Skeletal muscle tissue (tissue), 4 donors: ENCODE measurements around the gene TPCN1. TPM values are rescaled to one million over a fixed set of nuclear protein-coding genes. Genes with fewer than 3 reads are reported as not detected.

Source experiments
- H3K27ac ChIP-seq: one replicate; pipeline ENCODE4 v1.7.0; 2013; ENCODE audit warnings: mild to moderate bottlenecking, low read depth, low read length, inconsistent platforms
- H3K27me3 ChIP-seq, 3 donors: one replicate each; pipeline ENCODE4 v1.7.0; 2013; ENCODE audit warnings: low read length in 3 of 3; ENCODE audit not compliant: control insufficient read depth in 3 of 3, insufficient read depth in 3 of 3
- H3K36me3 ChIP-seq, 3 donors: one replicate each; pipeline ENCODE4 v1.7.0; 2013; ENCODE audit warnings: low read length in 3 of 3; ENCODE audit not compliant: control insufficient read depth in 3 of 3, insufficient read depth in 3 of 3
- H3K4me1 ChIP-seq, 3 donors: one replicate each; pipeline ENCODE4 v1.7.0; 2013; ENCODE audit warnings: low read length in 3 of 3, mild to moderate bottlenecking in 3 of 3; ENCODE audit not compliant: control insufficient read depth in 3 of 3, insufficient read depth in 3 of 3
- H3K4me3 ChIP-seq, 3 donors: one replicate each; pipeline ENCODE4 v1.7.0; 2013; ENCODE audit warnings: low read length in 3 of 3
- H3K9ac ChIP-seq, 3 donors: one replicate each; pipeline ENCODE4 v1.7.0; 2013; ENCODE audit warnings: low read length in 3 of 3, mild to moderate bottlenecking in 3 of 3, moderate library complexity in 2 of 3, low read depth in 1 of 3
- H3K9me3 ChIP-seq, 3 donors: one replicate each; pipeline ENCODE4 v1.7.0; 2013; ENCODE audit warnings: low read length in 3 of 3; ENCODE audit not compliant: control insufficient read depth in 3 of 3
- total RNA-seq: library from RNA; depleted of rRNA; stranded (reverse); fragments of >200 nt; gene quantifications from one replicate; pipeline ENCODE4 v1.2.3, GENCODE V29; 2014
- donor health status: Osteomylitis.

The TPCN1 gene
- total RNA-seq = 11.0 TPM

DNA sequence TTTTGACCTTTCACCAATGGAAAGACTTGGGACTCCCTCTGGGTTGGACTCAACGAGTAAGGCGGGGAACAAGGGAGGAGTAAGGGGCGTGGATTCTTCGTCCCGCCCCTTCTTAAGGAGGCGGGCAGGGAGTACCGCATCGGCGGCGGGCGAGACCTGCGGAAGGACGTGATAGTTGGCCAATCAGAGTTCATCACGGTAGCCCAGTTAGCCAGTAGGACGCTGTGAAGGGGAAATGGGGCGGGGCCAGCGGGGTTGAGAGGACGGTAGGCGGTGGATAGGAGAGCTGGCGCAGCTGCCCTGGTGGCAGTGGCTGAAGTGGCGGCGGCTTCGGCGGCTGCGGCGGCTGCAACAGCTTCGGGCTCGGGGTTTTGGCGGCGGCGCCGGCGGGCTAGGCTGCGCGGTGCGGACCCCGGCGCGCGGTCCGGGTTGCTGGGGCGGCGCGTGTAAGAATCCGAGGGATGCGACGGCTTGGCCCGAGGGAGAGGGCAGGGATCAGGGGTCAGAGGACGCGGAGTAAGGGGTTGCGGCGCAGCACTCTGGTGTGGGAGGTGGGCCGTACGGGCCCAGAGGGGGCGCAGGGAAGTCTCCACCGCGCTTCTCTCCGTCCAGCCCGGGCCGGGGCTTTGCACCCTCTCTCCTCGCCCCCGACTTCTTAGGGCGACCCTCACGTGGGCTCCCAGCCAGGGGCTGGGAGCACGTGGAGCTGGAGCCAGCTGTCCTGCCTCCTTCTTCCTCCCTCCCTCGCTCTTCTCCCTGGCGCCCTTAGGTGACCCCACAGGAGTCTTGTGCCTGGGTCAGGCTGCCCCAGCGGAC, at the start of gene TPCN1:
Gene TPCN1, plus strand, starts transcription at position 284 of the 816 bp plus-strand sequence. CDS start 5,389 bp downstream, outside the sequence.
- Histone ChIP-seq H3K4me1 (peaks cover 24 to 32% (median 31%) of the 10 kb centered on the region in 3 donors), H3K27me3 (no peaks in the 10 kb centered on the region), H3K27ac (peak within 1 kb of the TSS; percentile 99), H3K9ac (peak within 1 kb of the TSS; percentile 92 to 97 (median 96)), H3K36me3 (no peaks in the 10 kb centered on the region), H3K9me3 (no peaks in the 10 kb centered on the region), H3K4me3 (peak within 1 kb of the TSS; percentile 91 to 94 (median 92))

DNA sequence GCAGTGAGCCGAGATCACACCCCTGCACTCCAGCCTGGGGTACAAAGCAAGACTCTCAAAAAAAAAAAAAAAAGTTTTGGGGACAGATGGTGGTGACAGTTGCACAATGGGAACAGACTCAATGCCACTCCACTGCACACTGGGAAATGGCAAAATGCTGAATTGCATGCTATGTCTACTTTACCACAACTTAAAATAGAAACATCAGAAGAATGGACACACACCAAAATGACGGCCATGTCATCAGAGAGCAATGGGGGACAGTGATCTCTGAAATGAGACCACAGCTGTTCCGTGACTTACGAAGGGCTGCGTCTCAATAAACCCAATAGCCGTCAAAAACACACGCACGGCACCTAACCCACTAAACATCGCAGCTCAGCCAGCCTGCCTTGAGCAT, 49.7 kb upstream of the TPCN1 start:
- peaks cover 74 to 76% (median 75%) of the 10 kb centered on the region in 3 donors for H3K36me3 ChIP-seq

DNA sequence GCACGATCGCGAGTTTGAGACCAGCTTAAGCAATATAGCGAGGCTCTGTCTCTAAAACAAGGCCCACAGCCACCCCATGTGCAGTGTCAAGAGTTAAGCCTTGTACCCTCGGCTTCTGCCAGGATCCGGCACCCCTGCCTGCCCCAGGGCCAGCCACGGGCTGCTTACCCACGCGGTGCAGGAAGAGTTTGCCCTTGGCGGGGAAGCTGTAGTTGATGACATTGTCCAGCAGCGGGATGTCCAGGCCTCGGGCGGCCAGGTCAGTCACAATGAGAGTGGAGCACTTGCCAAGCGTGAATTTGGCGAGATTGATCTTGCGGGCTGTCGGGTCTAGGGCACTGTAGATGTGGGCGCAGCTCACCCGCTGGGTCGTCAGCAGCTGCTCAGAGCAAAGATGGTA, 49.1 kb upstream of the TPCN1 start:
- no peak overlapping the region for H3K9ac ChIP-seq
- H3K4me1 ChIP-seq = no peaks in the 10 kb centered on the region
- H3K27ac ChIP-seq = no peak overlapping the region
- no peaks in the 10 kb centered on the region for H3K9me3 ChIP-seq
- peaks cover 74 to 77% (median 76%) of the 10 kb centered on the region in 3 donors for H3K36me3 ChIP-seq
- H3K4me3 ChIP-seq = no peak overlapping the region
- no peaks in the 10 kb centered on the region for H3K27me3 ChIP-seq

More for the DNA sequence above, 49.7 kb upstream of the TPCN1 start:
- no peak overlapping the region for H3K4me3 ChIP-seq
- H3K9ac ChIP-seq = no peak overlapping the region
- no peaks in the 10 kb centered on the region for H3K4me1 ChIP-seq
- H3K9me3 ChIP-seq = no peaks in the 10 kb centered on the region
- no peaks in the 10 kb centered on the region for H3K27me3 ChIP-seq
- H3K27ac ChIP-seq = no peak overlapping the region

DNA sequence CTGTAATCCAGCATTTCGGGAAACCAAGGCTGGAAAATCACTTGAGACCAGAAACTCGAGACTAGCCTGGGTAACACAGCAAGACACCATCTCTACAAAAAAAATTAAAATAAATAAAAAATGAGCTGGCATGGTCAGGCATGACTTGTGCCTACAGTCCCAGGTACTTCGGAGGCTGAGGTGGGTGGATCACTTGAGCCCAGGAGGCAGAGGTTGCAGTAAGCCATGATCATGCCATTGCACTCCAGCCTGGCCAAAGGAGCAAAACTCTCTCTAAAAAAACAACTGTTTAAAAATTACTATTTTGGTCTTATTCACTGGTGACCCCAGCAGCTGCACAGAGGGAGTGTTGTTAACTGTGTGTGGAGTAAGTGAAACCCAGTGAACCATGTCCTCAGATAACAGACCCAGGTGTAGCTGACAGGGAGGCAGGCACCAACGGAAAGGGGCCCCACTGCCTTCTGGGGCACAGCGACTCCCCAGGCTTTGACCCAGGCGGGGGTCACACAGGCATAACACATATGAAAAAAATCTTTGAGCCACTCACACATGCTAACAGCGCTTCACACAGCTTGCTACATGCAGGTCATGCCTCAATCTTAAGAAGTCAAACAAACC, 48.1 kb upstream of the TPCN1 start:
- peaks cover 0 to 4% (median 0%) of the 10 kb centered on the region in 3 donors for H3K9me3 ChIP-seq
- H3K4me3 ChIP-seq = no peak overlapping the region
- no peaks in the 10 kb centered on the region for H3K27me3 ChIP-seq
- H3K27ac ChIP-seq = no peak overlapping the region
- no peaks in the 10 kb centered on the region for H3K4me1 ChIP-seq
- no peak overlapping the region for H3K9ac ChIP-seq
- peaks cover 75 to 80% (median 77%) of the 10 kb centered on the region in 3 donors for H3K36me3 ChIP-seq

DNA sequence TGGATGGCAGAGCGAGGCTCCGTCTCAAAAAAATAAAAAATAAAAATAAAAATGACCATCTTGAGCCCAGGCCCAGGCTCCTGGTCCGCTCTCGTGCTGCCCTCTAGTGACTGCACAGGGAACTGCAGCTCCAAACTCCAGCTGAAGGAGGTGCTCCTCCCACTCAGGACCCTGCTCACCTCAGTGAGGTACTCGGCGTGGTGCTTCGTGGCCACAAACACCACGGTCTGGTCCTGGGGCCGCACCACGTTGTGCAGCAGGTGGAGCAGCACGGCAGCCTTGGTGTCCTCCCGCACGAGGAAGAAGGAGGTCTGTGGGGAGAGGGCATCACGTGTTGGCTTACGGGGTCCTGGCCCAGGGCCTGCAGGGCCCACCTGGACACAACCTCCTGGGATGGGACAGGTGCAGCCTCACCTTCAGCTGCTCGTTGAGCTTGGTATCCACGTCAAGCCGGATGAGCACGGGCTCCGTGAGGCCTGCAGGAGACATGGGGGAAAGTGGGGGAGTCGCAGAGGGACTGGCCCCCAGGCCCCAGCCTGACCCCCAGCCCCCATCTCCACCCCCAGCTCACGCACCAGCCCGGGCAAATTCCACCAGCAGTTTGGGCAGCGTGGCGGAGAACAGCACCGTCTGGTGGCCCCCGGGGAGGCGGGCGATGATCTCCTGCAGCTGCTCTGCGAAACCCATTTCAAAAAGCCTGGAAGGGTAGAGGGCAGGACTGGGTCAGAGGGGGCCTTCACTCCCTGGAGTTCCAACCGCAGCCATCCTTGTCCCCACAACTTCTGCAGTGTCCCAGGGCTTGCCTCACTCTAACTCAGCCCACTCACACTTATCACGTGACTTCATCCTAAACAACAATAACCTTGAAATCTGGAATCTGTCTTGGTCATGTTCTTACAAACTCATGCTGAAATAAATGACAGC, 46.5 kb upstream of the TPCN1 start:
- no peak overlapping the region for H3K9ac ChIP-seq
- H3K9me3 ChIP-seq = peaks cover 0 to 4% (median 0%) of the 10 kb centered on the region in 3 donors
- no peaks in the 10 kb centered on the region for H3K27me3 ChIP-seq
- peaks cover 79 to 83% (median 80%) of the 10 kb centered on the region in 3 donors for H3K36me3 ChIP-seq
- no peaks in the 10 kb centered on the region for H3K4me1 ChIP-seq
- no peak overlapping the region for H3K4me3 ChIP-seq
- H3K27ac ChIP-seq = no peak overlapping the region

DNA sequence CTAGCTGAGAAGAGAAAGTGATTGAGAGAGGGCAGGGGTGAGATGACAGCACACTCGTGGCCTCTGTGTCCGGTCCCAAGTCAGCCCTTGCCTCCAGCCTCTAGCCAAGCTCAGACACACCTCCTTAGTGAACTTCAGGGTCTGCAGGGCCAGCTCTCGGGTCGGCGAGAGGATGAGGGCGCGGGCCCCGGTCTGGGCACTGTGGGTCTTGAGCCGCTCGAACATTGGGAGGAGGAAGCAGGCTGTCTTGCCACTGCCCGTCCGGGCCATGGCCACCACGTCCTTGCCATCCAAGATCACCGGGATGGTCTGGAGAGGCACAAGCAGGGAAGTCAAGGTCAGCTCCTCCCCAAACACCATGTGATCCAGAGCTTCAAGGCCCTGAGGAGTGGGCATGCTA, 42.2 kb upstream of the TPCN1 start:
- Histone ChIP-seq H3K27ac (no peak overlapping the region), H3K9ac (no peak overlapping the region), H3K27me3 (no peaks in the 10 kb centered on the region), H3K9me3 (peaks cover 0 to 4% (median 0%) of the 10 kb centered on the region in 3 donors), H3K36me3 (peaks cover 51 to 57% (median 55%) of the 10 kb centered on the region in 3 donors), H3K4me1 (peaks cover 0 to 18% (median 0%) of the 10 kb centered on the region in 3 donors), H3K4me3 (no peak overlapping the region)

DNA sequence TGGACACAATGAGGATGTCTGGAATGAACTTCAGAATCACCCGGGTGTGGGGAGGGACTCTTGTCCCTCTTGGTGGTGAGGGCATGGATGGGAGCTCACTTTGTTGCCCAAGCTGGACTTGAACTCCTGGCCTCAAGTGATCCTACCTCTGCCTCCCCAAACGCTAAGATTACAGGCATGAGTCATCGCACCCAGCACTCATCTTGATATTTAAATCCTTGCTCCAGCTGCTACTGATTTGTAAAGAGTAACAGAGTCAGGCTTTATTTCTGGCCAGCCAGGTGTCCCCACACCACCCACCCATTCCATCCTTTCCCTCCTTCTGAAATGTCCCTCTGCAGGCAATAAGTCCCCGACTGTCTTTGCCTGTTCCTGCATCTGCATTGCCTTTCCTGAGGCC, 40.9 kb upstream of the TPCN1 start:
- no peak overlapping the region for H3K4me3 ChIP-seq
- H3K9me3 ChIP-seq = peaks cover 0 to 4% (median 0%) of the 10 kb centered on the region in 3 donors
- no peak overlapping the region for H3K27ac ChIP-seq
- H3K9ac ChIP-seq = no peak overlapping the region
- peaks cover 45 to 53% (median 48%) of the 10 kb centered on the region in 3 donors for H3K36me3 ChIP-seq
- H3K27me3 ChIP-seq = no peaks in the 10 kb centered on the region
- peaks cover 5 to 23% (median 5%) of the 10 kb centered on the region in 3 donors for H3K4me1 ChIP-seq

DNA sequence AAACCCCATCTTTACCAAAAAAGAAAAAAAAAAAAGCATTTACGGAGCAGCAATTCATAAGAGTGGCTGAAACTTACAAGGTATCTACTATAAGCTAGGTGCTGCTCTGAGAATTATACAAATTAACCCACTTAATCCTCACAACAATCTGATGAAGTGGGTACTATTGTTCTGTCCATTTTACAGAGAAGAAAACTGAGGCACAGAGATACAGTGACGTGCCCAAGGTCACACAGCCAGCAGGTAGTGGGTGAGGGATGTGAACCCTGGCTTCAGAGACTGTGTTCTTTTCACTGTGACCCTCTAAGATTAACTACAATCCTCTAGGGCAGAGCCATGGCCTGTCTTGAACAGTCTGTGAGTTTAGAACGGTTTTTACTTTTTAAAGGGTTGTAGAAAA, 39.3 kb upstream of the TPCN1 start:
- H3K27me3 ChIP-seq = no peaks in the 10 kb centered on the region
- no peak overlapping the region for H3K4me3 ChIP-seq
- no peak overlapping the region for H3K27ac ChIP-seq
- peaks cover 0 to 4% (median 0%) of the 10 kb centered on the region in 3 donors for H3K9me3 ChIP-seq
- H3K9ac ChIP-seq = no peak overlapping the region
- H3K36me3 ChIP-seq = peaks cover 42 to 45% (median 43%) of the 10 kb centered on the region in 3 donors
- H3K4me1 ChIP-seq = peaks cover 14 to 34% (median 17%) of the 10 kb centered on the region in 3 donors

DNA sequence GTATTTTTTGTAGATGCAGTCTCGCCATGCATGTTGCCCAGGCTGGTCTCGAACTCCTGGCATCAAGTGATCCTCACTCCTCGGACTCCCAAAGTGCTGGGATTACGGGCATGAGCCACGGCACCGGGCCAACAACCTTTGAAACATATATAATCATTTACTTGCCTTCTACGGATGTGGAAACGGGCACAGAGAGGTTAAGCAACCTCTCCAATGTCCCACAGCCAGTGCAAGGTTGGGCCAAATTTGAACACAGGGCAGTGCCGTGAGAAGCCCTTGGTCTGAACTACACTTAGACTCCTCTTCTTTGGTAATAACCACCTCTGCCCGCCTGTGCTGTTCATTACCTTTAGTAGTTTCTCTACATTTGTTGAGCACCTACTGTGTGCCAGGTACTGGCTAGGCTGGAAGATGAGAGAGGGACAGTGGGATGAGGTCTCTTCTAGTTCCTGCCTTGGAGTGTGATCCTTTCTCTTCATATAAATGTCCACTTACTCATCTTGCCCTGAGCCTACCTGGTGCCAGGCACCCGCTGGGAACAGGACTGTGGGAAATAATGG, 38.2 kb upstream of the TPCN1 start:
- no peak overlapping the region for H3K27ac ChIP-seq

More for the DNA sequence above, 38.2 kb upstream of the TPCN1 start:
- H3K9ac ChIP-seq = no peak overlapping the region
- H3K4me1 ChIP-seq = peaks cover 19 to 38% (median 23%) of the 10 kb centered on the region in 3 donors
- H3K4me3 ChIP-seq = no peak overlapping the region
- H3K36me3 ChIP-seq = peaks cover 32 to 36% (median 33%) of the 10 kb centered on the region in 3 donors
- H3K9me3 ChIP-seq = no peaks in the 10 kb centered on the region
- no peaks in the 10 kb centered on the region for H3K27me3 ChIP-seq
